GM23338 (cell line): Measurements from ENCODE around the gene KIAA1549. TPM values are rescaled to one million over a fixed set of nuclear protein-coding genes. Genes with fewer than 3 reads are reported as not detected.

Experiments used
- ATAC-seq: fragments of 200-7000 bp; cut with Tn5 transposase; 3 replicates; pipeline ENCODE4 v1.9.1; 2020
- DNase-seq: peaks from one replicate; pipeline ENCODE4 v3.0.0-alpha.2; 2015; ENCODE audit warnings: low spot score
- H2AFZ ChIP-seq: fragments of 200-600 bp; sonication (generic); 2 replicates; pipeline ENCODE4 v1.8.0; 2016; ENCODE audit warnings: antibody characterized with exemption, mild to moderate bottlenecking, moderate library complexity
- H3F3A ChIP-seq: fragments of 200-600 bp; sonication (generic); replicated peaks from 2 replicates; pipeline ENCODE4 v1.8.0; 2017; ENCODE audit warnings: antibody characterized with exemption, mixed run types, low read depth
- H3K27ac ChIP-seq: fragments of 200-600 bp; sonication (generic); 2 replicates; pipeline ENCODE4 v1.6.1; 2016; ENCODE audit warnings: low read depth
- H3K27me3 ChIP-seq: fragments of 200-600 bp; sonication (generic); 2 replicates; pipeline ENCODE4 v1.8.0; 2016; ENCODE audit warnings: mild to moderate bottlenecking, mixed run types, moderate library complexity; ENCODE audit not compliant: insufficient read depth
- H3K36me3 ChIP-seq: fragments of 200-600 bp; sonication (generic); 2 replicates; pipeline ENCODE4 v1.8.0; 2016; ENCODE audit warnings: mild to moderate bottlenecking; ENCODE audit not compliant: insufficient read depth
- H3K4me1 ChIP-seq: fragments of 200-600 bp; sonication (generic); 2 replicates; pipeline ENCODE4 v1.8.0; 2016; ENCODE audit warnings: mild to moderate bottlenecking, moderate library complexity; ENCODE audit not compliant: insufficient read depth
- H3K4me2 ChIP-seq: fragments of 200-600 bp; sonication (generic); 2 replicates; pipeline ENCODE4 v1.7.1; 2017; ENCODE audit warnings: mixed run types
- H3K4me3 ChIP-seq: fragments of 200-600 bp; sonication (generic); 2 replicates; pipeline ENCODE4 v1.6.1; 2016; ENCODE audit warnings: mixed run types
- H3K79me2 ChIP-seq: fragments of 200-600 bp; sonication (generic); replicated peaks from 2 replicates; pipeline ENCODE4 v1.8.0; 2017; ENCODE audit warnings: mild to moderate bottlenecking; ENCODE audit not compliant: insufficient read depth
- H3K9me2 ChIP-seq: fragments of 200-600 bp; sonication (generic); 2 replicates; pipeline ENCODE4 v1.8.0; 2017; ENCODE audit not compliant: insufficient read depth
- H4K20me1 ChIP-seq: fragments of 200-600 bp; sonication (generic); replicated peaks from 2 replicates; pipeline ENCODE4 v1.8.0; 2017; ENCODE audit warnings: mild to moderate bottlenecking; ENCODE audit not compliant: insufficient read depth
- H3K27ac Mint-ChIP-seq: 2 replicates; pipeline ENCODE4 v1.8.0; 2020; ENCODE audit warnings: inconsistent platforms, mild to moderate bottlenecking, moderate library complexity, mixed read lengths
- H3K27me3 Mint-ChIP-seq: 3 replicates; pipeline ENCODE4 v1.8.0; 2022; ENCODE audit warnings: low read depth, mild to moderate bottlenecking, moderate library complexity, mixed read lengths, inconsistent platforms; ENCODE audit not compliant: insufficient read depth, poor library complexity
- H3K36me3 Mint-ChIP-seq: 3 replicates; pipeline ENCODE4 v1.8.0; 2021; ENCODE audit warnings: low read depth, mild to moderate bottlenecking, inconsistent platforms, moderate library complexity, mixed read lengths
- H3K4me1 Mint-ChIP-seq: 3 replicates; pipeline ENCODE4 v1.8.0; 2020; ENCODE audit warnings: mild to moderate bottlenecking, inconsistent platforms, mixed read lengths
- H3K4me3 Mint-ChIP-seq: 3 replicates; pipeline ENCODE4 v1.8.0; 2021; ENCODE audit warnings: moderate library complexity, mild to moderate bottlenecking, inconsistent platforms, mixed read lengths
- H3K9me3 Mint-ChIP-seq: 3 replicates; pipeline ENCODE4 v1.8.0; 2020; ENCODE audit warnings: moderate library complexity, mild to moderate bottlenecking, inconsistent platforms, mixed read lengths
- CREB1 ChIP-seq: fragments of 250-450 bp; sonication (Bioruptor Pico); IDR thresholded peaks from 2 replicates; pipeline ENCODE4 v1.5.0; 2020; ENCODE audit warnings: low read depth, mild to moderate bottlenecking, moderate library complexity
- EZH2phosphoT487 ChIP-seq: fragments of 200-600 bp; sonication (generic); IDR thresholded peaks from one replicate; pipeline ENCODE4 v1.8.1; 2018; ENCODE audit warnings: antibody characterized with exemption; ENCODE audit not compliant: unreplicated experiment
- JUNB ChIP-seq: IDR thresholded peaks from one replicate; pipeline ENCODE4 v1.6.1; 2016; ENCODE audit warnings: antibody characterized with exemption; ENCODE audit not compliant: unreplicated experiment
- POLR2AphosphoS5 ChIP-seq: IDR thresholded peaks from 2 replicates; pipeline ENCODE4 v1.6.1; 2016; ENCODE audit warnings: antibody characterized with exemption, low read depth
- ZNF114 ChIP-seq: fragments of 250-450 bp; sonication (Bioruptor Pico); IDR thresholded peaks from 2 replicates; pipeline ENCODE4 v1.5.0; 2020; ENCODE audit warnings: mild to moderate bottlenecking, moderate library complexity
- polyA plus RNA-seq: library from polyadenylated mRNA; unstranded; fragments of >200 nt; fragmentation: Nextera tagmentation; extraction: Ambion mirVana; gene quantifications from 2 replicates; pipeline ENCODE4 v1.2.1, GENCODE V29; 2016
- total RNA-seq: library from RNA; depleted of rRNA; stranded (reverse); fragments of >200 nt; shearing (Covaris generic); gene quantifications from 2 replicates; pipeline ENCODE4 v1.2.3, GENCODE V29; 2014
- TF ChIP-seq, protein P1 (sequence below): fragments of 250-450 bp; sonication (Bioruptor Pico); IDR thresholded peaks from 2 replicates; pipeline ENCODE4 v1.5.0; 2020; ENCODE audit warnings: mild to moderate bottlenecking, moderate library complexity
- TF ChIP-seq, protein P2 (sequence below): IDR thresholded peaks from one replicate; pipeline ENCODE4 v1.6.1; 2018; ENCODE audit warnings: antibody characterized with exemption; ENCODE audit not compliant: unreplicated experiment
- TF ChIP-seq, protein P3 (sequence below), 2 experiments: fragments of 200-600 bp in 1 of 2; sonication (generic) in 1 of 2; conservative IDR thresholded peaks; 2 replicates each; pipeline versions ENCODE4 v1.5.1 to v1.6.1; 2016 to 2017; ENCODE audit warnings: antibody characterized with exemption in 2 of 2, low read depth in 2 of 2, mild to moderate bottlenecking in 2 of 2, moderate library complexity in 1 of 2
- TF ChIP-seq, protein P4 (sequence below): IDR thresholded peaks from 2 replicates; pipeline ENCODE4 v1.6.1; 2016; ENCODE audit warnings: antibody characterized with exemption

The KIAA1549 gene
- total and polyA plus RNA-seq, 2 experiments from 2014 or later: 3.6 to 13.5 TPM

DNA sequence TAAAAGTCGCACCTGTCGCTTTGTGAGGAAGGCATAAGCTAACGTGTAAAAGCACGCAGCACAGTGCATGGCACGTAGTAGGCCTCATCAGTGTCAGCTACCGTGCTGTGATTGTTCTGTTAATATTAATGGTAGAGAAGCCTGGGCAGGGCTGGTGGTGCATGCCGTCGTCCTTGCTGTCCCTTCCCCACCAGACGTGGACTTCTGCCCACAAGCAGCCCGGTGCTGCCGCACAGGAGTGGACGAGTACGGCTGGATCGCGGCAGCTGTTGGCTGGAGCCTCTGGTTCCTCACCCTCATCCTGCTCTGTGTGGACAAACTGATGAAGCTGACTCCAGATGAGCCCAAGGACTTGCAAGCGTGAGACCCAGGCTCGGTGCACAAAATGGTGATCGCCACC lies 178.5 kb downstream of the KIAA1549 start (continued):
- TF ChIP-seq, protein P1, sequence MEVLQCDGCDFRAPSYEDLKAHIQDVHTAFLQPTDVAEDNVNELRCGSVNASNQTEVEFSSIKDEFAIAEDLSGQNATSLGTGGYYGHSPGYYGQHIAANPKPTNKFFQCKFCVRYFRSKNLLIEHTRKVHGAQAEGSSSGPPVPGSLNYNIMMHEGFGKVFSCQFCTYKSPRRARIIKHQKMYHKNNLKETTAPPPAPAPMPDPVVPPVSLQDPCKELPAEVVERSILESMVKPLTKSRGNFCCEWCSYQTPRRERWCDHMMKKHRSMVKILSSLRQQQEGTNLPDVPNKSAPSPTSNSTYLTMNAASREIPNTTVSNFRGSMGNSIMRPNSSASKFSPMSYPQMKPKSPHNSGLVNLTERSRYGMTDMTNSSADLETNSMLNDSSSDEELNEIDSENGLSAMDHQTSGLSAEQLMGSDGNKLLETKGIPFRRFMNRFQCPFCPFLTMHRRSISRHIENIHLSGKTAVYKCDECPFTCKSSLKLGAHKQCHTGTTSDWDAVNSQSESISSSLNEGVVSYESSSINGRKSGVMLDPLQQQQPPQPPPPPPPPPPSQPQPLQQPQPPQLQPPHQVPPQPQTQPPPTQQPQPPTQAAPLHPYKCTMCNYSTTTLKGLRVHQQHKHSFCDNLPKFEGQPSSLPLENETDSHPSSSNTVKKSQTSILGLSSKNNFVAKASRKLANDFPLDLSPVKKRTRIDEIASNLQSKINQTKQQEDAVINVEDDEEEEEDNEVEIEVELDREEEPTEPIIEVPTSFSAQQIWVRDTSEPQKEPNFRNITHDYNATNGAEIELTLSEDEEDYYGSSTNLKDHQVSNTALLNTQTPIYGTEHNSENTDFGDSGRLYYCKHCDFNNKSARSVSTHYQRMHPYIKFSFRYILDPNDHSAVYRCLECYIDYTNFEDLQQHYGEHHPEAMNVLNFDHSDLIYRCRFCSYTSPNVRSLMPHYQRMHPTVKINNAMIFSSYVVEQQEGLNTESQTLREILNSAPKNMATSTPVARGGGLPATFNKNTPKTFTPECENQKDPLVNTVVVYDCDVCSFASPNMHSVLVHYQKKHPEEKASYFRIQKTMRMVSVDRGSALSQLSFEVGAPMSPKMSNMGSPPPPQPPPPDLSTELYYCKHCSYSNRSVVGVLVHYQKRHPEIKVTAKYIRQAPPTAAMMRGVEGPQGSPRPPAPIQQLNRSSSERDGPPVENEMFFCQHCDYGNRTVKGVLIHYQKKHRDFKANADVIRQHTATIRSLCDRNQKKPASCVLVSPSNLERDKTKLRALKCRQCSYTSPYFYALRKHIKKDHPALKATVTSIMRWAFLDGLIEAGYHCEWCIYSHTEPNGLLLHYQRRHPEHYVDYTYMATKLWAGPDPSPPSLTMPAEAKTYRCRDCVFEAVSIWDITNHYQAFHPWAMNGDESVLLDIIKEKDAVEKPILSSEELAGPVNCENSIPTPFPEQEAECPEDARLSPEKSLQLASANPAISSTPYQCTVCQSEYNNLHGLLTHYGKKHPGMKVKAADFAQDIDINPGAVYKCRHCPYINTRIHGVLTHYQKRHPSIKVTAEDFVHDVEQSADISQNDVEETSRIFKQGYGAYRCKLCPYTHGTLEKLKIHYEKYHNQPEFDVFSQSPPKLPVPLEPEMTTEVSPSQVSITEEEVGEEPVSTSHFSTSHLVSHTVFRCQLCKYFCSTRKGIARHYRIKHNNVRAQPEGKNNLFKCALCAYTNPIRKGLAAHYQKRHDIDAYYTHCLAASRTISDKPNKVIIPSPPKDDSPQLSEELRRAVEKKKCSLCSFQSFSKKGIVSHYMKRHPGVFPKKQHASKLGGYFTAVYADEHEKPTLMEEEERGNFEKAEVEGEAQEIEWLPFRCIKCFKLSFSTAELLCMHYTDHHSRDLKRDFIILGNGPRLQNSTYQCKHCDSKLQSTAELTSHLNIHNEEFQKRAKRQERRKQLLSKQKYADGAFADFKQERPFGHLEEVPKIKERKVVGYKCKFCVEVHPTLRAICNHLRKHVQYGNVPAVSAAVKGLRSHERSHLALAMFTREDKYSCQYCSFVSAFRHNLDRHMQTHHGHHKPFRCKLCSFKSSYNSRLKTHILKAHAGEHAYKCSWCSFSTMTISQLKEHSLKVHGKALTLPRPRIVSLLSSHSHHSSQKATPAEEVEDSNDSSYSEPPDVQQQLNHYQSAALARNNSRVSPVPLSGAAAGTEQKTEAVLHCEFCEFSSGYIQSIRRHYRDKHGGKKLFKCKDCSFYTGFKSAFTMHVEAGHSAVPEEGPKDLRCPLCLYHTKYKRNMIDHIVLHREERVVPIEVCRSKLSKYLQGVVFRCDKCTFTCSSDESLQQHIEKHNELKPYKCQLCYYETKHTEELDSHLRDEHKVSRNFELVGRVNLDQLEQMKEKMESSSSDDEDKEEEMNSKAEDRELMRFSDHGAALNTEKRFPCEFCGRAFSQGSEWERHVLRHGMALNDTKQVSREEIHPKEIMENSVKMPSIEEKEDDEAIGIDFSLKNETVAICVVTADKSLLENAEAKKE: no peak
- no peak for TF ChIP-seq CREB1 (CRISPR knock-in tag)
- TF ChIP-seq POLR2AphosphoS5: no peak

DNA sequence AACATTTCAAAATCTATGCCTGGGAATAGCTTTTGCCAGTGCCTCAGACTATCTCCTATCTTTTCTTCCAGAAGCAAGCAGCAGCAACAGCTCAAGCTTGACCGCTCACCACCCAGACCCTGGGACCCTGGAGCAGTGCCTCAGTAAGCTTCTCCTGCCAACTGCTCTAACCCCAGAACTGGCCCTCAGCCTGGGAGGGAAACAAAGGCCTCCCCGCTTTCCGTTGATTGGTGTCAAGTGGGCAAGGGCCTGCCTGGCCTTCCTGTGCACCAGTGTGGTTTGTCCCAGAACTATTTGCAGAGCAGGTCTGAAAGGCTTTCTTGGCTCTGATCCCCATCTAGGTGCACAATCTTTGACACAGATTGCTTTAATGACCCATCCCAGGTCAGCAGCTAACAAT lies 179.9 kb downstream of the KIAA1549 start:
- Histone ChIP-seq H2AFZ (no peak overlapping the region), H3K4me1 (peaks cover 13% of the 10 kb centered on the region), H3K36me3 (no peaks in the 10 kb centered on the region), H3K27ac (no peak overlapping the region), H3K4me3 (no peak overlapping the region), H3K27me3 (no peaks in the 10 kb centered on the region), H3F3A (0 out of 2 replicates have a peak, but pooled peaks cover 4% of the 10 kb centered on the region), H3K79me2 (no peaks in the 10 kb centered on the region), H3K4me2 (no peak overlapping the region), H3K9me2 (peaks cover 4% of the 10 kb centered on the region; the same call in 1 of the 2 replicates), H4K20me1 (no peaks in the 10 kb centered on the region)
- Mint-ChIP-seq H3K27me3 (peaks cover 8% of the 10 kb centered on the region), H3K9me3 (no peaks in the 10 kb centered on the region; the same call in 2 of the 3 replicates), H3K4me1 (peaks cover 21% of the 10 kb centered on the region), H3K4me3 (no peak overlapping the region), H3K36me3 (no peaks in the 10 kb centered on the region), H3K27ac (no peak overlapping the region)
- ATAC-seq (no peak), DNase-seq (no peak)
- no peak for TF ChIP-seq EZH2phosphoT487
- TF ChIP-seq, protein P2, sequence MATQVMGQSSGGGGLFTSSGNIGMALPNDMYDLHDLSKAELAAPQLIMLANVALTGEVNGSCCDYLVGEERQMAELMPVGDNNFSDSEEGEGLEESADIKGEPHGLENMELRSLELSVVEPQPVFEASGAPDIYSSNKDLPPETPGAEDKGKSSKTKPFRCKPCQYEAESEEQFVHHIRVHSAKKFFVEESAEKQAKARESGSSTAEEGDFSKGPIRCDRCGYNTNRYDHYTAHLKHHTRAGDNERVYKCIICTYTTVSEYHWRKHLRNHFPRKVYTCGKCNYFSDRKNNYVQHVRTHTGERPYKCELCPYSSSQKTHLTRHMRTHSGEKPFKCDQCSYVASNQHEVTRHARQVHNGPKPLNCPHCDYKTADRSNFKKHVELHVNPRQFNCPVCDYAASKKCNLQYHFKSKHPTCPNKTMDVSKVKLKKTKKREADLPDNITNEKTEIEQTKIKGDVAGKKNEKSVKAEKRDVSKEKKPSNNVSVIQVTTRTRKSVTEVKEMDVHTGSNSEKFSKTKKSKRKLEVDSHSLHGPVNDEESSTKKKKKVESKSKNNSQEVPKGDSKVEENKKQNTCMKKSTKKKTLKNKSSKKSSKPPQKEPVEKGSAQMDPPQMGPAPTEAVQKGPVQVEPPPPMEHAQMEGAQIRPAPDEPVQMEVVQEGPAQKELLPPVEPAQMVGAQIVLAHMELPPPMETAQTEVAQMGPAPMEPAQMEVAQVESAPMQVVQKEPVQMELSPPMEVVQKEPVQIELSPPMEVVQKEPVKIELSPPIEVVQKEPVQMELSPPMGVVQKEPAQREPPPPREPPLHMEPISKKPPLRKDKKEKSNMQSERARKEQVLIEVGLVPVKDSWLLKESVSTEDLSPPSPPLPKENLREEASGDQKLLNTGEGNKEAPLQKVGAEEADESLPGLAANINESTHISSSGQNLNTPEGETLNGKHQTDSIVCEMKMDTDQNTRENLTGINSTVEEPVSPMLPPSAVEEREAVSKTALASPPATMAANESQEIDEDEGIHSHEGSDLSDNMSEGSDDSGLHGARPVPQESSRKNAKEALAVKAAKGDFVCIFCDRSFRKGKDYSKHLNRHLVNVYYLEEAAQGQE: no peak
- TF ChIP-seq JUNB: no peak
- no peak for TF ChIP-seq ZNF114
- TF ChIP-seq, protein P3, sequence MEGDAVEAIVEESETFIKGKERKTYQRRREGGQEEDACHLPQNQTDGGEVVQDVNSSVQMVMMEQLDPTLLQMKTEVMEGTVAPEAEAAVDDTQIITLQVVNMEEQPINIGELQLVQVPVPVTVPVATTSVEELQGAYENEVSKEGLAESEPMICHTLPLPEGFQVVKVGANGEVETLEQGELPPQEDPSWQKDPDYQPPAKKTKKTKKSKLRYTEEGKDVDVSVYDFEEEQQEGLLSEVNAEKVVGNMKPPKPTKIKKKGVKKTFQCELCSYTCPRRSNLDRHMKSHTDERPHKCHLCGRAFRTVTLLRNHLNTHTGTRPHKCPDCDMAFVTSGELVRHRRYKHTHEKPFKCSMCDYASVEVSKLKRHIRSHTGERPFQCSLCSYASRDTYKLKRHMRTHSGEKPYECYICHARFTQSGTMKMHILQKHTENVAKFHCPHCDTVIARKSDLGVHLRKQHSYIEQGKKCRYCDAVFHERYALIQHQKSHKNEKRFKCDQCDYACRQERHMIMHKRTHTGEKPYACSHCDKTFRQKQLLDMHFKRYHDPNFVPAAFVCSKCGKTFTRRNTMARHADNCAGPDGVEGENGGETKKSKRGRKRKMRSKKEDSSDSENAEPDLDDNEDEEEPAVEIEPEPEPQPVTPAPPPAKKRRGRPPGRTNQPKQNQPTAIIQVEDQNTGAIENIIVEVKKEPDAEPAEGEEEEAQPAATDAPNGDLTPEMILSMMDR (conservative IDR thresholded peaks at IDR 0.05; ENCODE audit: low read depth in 2 of 2): no peak
- TF ChIP-seq, protein P4, sequence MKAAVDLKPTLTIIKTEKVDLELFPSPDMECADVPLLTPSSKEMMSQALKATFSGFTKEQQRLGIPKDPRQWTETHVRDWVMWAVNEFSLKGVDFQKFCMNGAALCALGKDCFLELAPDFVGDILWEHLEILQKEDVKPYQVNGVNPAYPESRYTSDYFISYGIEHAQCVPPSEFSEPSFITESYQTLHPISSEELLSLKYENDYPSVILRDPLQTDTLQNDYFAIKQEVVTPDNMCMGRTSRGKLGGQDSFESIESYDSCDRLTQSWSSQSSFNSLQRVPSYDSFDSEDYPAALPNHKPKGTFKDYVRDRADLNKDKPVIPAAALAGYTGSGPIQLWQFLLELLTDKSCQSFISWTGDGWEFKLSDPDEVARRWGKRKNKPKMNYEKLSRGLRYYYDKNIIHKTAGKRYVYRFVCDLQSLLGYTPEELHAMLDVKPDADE: no peak
